HepG2 (cell line): ENCODE results near the gene EGF.

Source experiments
- ELF4 ChIP-seq: sonication (generic); formaldehyde crosslinking; IDR thresholded peaks from 2 replicates; pipeline ENCODE4 v1.5.0; 2020; ENCODE audit warnings: missing genetic modification reagents, mild to moderate bottlenecking, moderate library complexity, borderline replicate concordance
- TARDBP ChIP-seq: sonication (generic); formaldehyde crosslinking; IDR thresholded peaks from 2 replicates; pipeline ENCODE4 v1.8.0; 2022; ENCODE audit warnings: mild to moderate bottlenecking, missing genetic modification reagents
- TF ChIP-seq, protein P1 (sequence below): sonication (generic); formaldehyde crosslinking; IDR thresholded peaks from 2 replicates; pipeline ENCODE4 v1.8.0; 2022; ENCODE audit warnings: mild to moderate bottlenecking, missing genetic modification reagents, borderline replicate concordance
- TF ChIP-seq, protein P2 (sequence below): sonication (generic); formaldehyde crosslinking; IDR thresholded peaks from 2 replicates; pipeline ENCODE4 v1.5.0; 2020; ENCODE audit warnings: missing genetic modification reagents

DNA sequence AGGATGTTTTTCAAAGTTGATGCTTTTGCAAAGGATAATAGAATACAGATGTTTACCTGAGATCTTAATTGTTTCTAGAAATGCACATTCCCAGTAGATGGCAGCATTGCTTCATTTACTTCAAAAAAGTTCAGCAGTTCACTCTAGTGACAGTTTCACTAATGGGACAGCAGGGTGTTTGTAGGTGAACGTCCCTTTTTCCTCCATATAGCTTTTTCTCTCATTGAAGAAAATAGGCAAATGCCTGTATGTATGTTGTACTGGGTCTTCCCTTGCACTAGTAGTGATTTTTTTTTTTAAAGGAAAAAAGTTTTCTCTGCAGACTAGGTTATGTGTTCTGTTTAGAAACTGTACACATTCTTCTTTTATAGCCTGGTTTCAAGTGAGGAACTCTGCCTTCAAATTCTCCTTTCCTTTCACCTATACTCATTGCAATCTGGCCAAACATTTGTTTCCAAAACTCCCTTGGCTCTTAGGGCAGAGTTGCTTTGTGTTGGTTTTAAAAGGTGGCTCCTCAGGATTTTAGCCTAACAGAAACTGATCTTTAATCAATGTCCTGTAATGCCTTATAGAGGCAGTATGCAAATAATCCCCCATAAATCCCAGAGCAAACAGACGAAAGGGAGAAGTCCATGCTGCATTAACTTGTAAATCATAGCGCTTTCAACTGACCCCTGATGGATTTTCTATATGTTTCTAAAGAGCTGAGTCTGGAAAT, 86.3 kb downstream of the EGF start:
- TF ChIP-seq TARDBP (CRISPR knock-in tag) (no peak), ELF4 (CRISPR knock-in tag) (no peak)
- TF ChIP-seq, protein P1, sequence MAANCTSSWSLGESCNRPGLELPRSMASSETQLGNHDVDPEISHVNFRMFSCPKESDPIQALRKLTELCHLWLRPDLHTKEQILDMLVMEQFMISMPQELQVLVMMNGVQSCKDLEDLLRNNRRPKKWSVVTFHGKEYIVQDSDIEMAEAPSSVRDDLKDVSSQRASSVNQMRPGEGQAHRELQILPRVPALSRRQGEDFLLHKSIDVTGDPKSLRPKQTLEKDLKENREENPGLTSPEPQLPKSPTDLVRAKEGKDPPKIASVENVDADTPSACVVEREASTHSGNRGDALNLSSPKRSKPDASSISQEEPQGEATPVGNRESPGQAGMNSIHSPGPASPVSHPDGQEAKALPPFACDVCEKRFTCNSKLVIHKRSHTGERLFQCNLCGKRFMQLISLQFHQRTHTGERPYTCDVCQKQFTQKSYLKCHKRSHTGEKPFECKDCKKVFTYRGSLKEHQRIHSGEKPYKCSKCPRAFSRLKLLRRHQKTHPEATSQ (CRISPR knock-in tag), result no peak
- TF ChIP-seq, protein P2, sequence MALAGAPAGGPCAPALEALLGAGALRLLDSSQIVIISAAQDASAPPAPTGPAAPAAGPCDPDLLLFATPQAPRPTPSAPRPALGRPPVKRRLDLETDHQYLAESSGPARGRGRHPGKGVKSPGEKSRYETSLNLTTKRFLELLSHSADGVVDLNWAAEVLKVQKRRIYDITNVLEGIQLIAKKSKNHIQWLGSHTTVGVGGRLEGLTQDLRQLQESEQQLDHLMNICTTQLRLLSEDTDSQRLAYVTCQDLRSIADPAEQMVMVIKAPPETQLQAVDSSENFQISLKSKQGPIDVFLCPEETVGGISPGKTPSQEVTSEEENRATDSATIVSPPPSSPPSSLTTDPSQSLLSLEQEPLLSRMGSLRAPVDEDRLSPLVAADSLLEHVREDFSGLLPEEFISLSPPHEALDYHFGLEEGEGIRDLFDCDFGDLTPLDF, result no peak
